ENCODE measurements around the gene ATP5F1D. TPM values are rescaled to one million over a fixed set of nuclear protein-coding genes. Genes with fewer than 3 reads are reported as not detected.

Gene ATP5F1D
- total and polyA plus RNA-seq, 2 of the 8 experiments (the other 6 are each of a cell fraction or from before 2014, with no cell fraction given) = 174 to 249 TPM

DNA sequence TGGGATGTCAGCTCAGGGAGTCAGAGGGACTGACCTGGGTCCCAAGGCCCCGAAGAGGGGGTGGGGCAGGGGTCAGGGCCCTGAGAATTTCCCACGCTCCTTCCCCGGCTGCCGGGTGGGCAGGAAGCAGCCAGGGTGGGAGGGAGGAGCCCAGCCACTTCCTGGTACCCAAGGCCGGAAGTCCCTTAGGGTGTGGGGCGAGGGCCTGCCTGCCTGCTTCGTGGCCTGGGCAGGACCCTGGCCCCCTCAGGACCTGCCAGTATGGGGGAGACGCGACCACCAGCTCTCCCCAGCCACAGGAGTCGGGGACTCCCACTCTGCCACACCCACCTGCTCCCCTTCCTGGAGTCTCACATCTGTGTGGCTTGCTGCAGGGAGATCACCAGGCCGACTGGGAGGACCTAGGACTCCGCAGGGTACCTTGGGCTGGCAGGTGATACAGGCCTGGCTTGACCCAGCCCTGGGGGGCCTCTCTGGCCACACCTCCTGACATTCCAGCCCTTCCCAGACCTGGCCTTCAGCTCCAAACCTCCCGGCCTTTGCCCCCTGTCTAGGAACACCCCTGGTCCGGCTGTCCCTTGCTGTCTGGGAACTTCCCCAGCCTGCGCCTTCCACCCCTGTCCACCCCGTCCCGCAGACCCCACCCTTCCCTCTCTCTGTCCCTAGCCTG lies 17.8 kb downstream of the ATP5F1D start (continued):
- TF ChIP-seq GABPA (IDR thresholded peaks at IDR 0.05; ENCODE audit: borderline replicate concordance, insufficient read depth, low read length) (0 out of 2 replicates have a peak, but pooled peaks have one; percentile 56), TAF7 (optimal IDR thresholded peaks at IDR 0.05; ENCODE audit: borderline replicate concordance, low read depth, low read length) (no peak), ASH2L (IDR thresholded peaks at IDR 0.05; ENCODE audit: low read length) (no peak), RFX5 (IDR thresholded peaks at IDR 0.05; ENCODE audit: borderline replicate concordance, low read depth, low read length) (no peak), NANOG (IDR thresholded peaks at IDR 0.05; ENCODE audit: insufficient read depth, low read depth, low read length, poor library complexity, severe bottlenecking) (no peak), EGR1 (IDR thresholded peaks at IDR 0.05; ENCODE audit: borderline replicate concordance, low read depth, low read length) (peak; percentile 57; the same call in 1 of the 2 replicates), EP300 (IDR thresholded peaks at IDR 0.05; ENCODE audit: borderline replicate concordance in 1 of 2, low read depth in 2 of 2, low read length in 2 of 2) (no peak), HDAC6 (IDR thresholded peaks at IDR 0.05; ENCODE audit: low read depth, low read length) (no peak), CREB1 (IDR thresholded peaks at IDR 0.05) (no peak), RAD21 (IDR thresholded peaks at IDR 0.05 in 1 of 2, conservative IDR thresholded peaks at IDR 0.05 in 1 of 2; ENCODE audit: low read depth in 2 of 2, low read length in 2 of 2) (no peak)
- TF ChIP-seq, protein P1, sequence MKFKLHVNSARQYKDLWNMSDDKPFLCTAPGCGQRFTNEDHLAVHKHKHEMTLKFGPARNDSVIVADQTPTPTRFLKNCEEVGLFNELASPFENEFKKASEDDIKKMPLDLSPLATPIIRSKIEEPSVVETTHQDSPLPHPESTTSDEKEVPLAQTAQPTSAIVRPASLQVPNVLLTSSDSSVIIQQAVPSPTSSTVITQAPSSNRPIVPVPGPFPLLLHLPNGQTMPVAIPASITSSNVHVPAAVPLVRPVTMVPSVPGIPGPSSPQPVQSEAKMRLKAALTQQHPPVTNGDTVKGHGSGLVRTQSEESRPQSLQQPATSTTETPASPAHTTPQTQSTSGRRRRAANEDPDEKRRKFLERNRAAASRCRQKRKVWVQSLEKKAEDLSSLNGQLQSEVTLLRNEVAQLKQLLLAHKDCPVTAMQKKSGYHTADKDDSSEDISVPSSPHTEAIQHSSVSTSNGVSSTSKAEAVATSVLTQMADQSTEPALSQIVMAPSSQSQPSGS (IDR thresholded peaks at IDR 0.05; ENCODE audit: low read length) = peak; percentile 69; the same call in 1 of the 2 replicates
- TF ChIP-seq, protein P2, sequence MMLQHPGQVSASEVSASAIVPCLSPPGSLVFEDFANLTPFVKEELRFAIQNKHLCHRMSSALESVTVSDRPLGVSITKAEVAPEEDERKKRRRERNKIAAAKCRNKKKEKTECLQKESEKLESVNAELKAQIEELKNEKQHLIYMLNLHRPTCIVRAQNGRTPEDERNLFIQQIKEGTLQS (IDR thresholded peaks at IDR 0.05; ENCODE audit: insufficient read depth, low read depth, low read length) = no peak

Measured in H1 (cell line).